Fibroblast of villous mesenchyme (primary cell): ENCODE results near the gene CTNNA1. TPM values are rescaled to one million over a fixed set of nuclear protein-coding genes. Genes with fewer than 3 reads are reported as not detected.

Experiments
- DNase-seq: peaks from one replicate; pipeline ENCODE4 v3.0.0-alpha.2; 2010; ENCODE audit warnings: low read depth
- H3K4me3 ChIP-seq: 2 replicates; pipeline ENCODE4 v1.5.1; 2011; ENCODE audit warnings: low read depth, mild to moderate bottlenecking, low read length
- CTCF ChIP-seq: IDR thresholded peaks from 2 replicates; pipeline ENCODE4 v1.5.1; 2012; ENCODE audit warnings: low read depth, mild to moderate bottlenecking, low read length; ENCODE audit not compliant: insufficient read depth
- total RNA-seq: library from RNA; depleted of rRNA; stranded (reverse); fragments of >200 nt; gene quantifications from 2 replicates; pipeline ENCODE4 v1.2.3, GENCODE V29; 2012

The CTNNA1 gene
- total RNA-seq, 1 donor: 461 TPM

- no peak for TF ChIP-seq CTCF
- DNase-seq: no peak
- H3K4me3 ChIP-seq: no peak overlapping the region
These were observed 177.3 kb downstream of the CTNNA1 start for GRCh38 chr5:138930371-138931097.

- no peak overlapping the region for H3K4me3 ChIP-seq
- TF ChIP-seq CTCF: peak; percentile 9
- no peak for DNase-seq
These were observed 179.1 kb downstream of the CTNNA1 start for GRCh38 chr5:138932171-138932810.

GRCh38 chr5:138933522-138934290, 180.5 kb downstream of the CTNNA1 start:
- no peak for TF ChIP-seq CTCF
- no peak for DNase-seq
- no peak overlapping the region for H3K4me3 ChIP-seq

GRCh38 chr5:138934971-138935370, 181.7 kb downstream of the CTNNA1 start:
- H3K4me3 ChIP-seq: no peak overlapping the region
- no peak for DNase-seq
- TF ChIP-seq CTCF: no peak

- TF ChIP-seq CTCF: no peak
- no peak for DNase-seq
- no peak overlapping the region for H3K4me3 ChIP-seq
These were observed 182.2 kb downstream of the CTNNA1 start for GRCh38 chr5:138935466-138935865.

GRCh38 chr5:138936225-138936967, 183.2 kb downstream of the CTNNA1 start:
- TF ChIP-seq CTCF: no peak
- H3K4me3 ChIP-seq: no peak overlapping the region
- DNase-seq: no peak
